Chondrocyte (in vitro differentiated cells): Measurements from ENCODE around the gene IDH3B. TPM values are rescaled to one million over a fixed set of nuclear protein-coding genes. Genes with fewer than 3 reads are reported as not detected.
"Not testable (repeated sequence)": the region's sequence is repeated elsewhere in the genome, so short reads cannot be mapped to it uniquely, and the experiment has no call there.

ENCODE experiments used
- DNase-seq: peaks from one replicate; pipeline ENCODE4 v3.0.0; 2021; ENCODE audit warnings: mixed read lengths, low spot score
- H3K27ac Mint-ChIP-seq: one replicate; pipeline ENCODE4 v1.8.0; 2021; ENCODE audit warnings: mild to moderate bottlenecking, moderate library complexity, mixed read lengths; ENCODE audit not compliant: unreplicated experiment
- H3K27me3 Mint-ChIP-seq: 2 replicates; pipeline ENCODE4 v1.8.0; 2021; ENCODE audit warnings: low read depth, mixed read lengths
- H3K36me3 Mint-ChIP-seq: 2 replicates; pipeline ENCODE4 v1.8.0; 2021; ENCODE audit warnings: low read depth, mixed read lengths
- H3K4me1 Mint-ChIP-seq: 2 replicates; pipeline ENCODE4 v1.8.0; 2021; ENCODE audit warnings: low read depth, mild to moderate bottlenecking, mixed read lengths
- H3K4me3 Mint-ChIP-seq: one replicate; pipeline ENCODE4 v1.8.0; 2021; ENCODE audit warnings: mild to moderate bottlenecking, moderate library complexity, mixed read lengths; ENCODE audit not compliant: unreplicated experiment
- H3K9me3 Mint-ChIP-seq: 2 replicates; pipeline ENCODE4 v1.8.0; 2021; ENCODE audit warnings: low read depth, mixed read lengths
- CTCF ChIP-seq: fragments of 200-600 bp; sonication (generic); IDR thresholded peaks from 2 replicates; pipeline ENCODE4 v1.5.0; 2021; ENCODE audit warnings: antibody characterized with exemption, mild to moderate bottlenecking, moderate library complexity
- total RNA-seq: library from RNA; stranded (reverse); gene quantifications from 3 replicates; pipeline ENCODE4 v1.2.1, GENCODE V29; 2021

The IDH3B gene
- total RNA-seq, 1 donor from 2014 or later, result 57.1 TPM

DNA sequence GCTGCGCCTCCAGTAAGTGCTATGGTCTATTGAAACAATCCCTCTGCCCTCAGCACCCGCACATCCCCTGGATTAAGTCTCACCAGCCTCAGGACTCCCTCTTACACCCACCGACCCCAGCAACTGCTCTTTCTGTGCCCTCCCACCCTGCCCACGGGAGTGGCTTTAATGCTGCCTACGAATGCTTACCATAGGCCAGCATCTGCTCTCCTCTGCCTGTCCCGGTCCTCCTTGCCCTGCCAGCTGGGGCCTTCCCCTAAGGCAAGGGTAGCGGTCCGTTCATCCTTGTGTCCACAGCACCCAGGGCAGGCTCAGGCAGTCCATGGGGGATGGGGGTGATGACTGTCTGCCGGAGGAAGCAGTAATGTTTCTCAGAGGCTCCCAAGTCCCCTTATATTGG, 32.6 kb upstream of the IDH3B start:
- no peak for TF ChIP-seq CTCF
- Mint-ChIP-seq H3K9me3 (no peaks in the 10 kb centered on the region), H3K36me3 (peaks cover 3% of the 10 kb centered on the region), H3K27me3 (peaks cover 49% of the 10 kb centered on the region), H3K4me1 (peaks cover 9% of the 10 kb centered on the region), H3K4me3 (no peak overlapping the region), H3K27ac (no peak overlapping the region)
- DNase-seq, result peak; percentile 61

GRCh38 chr20:2695984-2696525, 32.0 kb upstream of the IDH3B start:
- H3K27me3 Mint-ChIP-seq, result peaks cover 45% of the 10 kb centered on the region
- not testable (repeated sequence) for H3K9me3 Mint-ChIP-seq, H3K27ac Mint-ChIP-seq, H3K4me3 Mint-ChIP-seq, H3K4me1 Mint-ChIP-seq, H3K36me3 Mint-ChIP-seq
- DNase-seq, result peak; percentile 37

GRCh38 chr20:2695206-2695983, 31.4 kb upstream of the IDH3B start:
- peak; percentile 66 for DNase-seq
- peaks cover 9% of the 10 kb centered on the region for H3K4me1 Mint-ChIP-seq
- peaks cover 40% of the 10 kb centered on the region for H3K27me3 Mint-ChIP-seq
- no peak overlapping the region for H3K4me3 Mint-ChIP-seq
- no peak overlapping the region for H3K27ac Mint-ChIP-seq
- TF ChIP-seq CTCF, result no peak
- H3K36me3 Mint-ChIP-seq, result peaks cover 2% of the 10 kb centered on the region
- H3K9me3 Mint-ChIP-seq, result no peaks in the 10 kb centered on the region

DNA sequence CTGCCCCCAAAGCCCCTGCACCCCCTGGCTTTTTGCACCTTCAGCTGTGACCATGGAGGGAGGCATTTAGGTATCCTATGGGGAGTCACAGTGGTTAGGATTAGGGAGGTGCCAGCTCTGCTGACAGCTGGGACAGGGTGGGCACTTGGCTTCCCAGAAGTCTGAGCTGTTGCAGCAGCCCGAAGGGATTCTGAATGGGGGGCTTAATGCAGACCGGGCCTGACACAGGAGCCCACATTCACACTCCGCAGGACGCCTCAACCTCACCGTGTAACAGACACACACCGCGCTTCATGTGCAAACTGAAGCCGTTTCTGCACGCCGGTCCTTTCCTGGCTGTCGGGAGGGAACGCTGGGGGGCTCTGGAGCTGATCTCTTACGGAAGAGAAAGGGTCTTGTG, 30.5 kb upstream of the IDH3B start:
- no peak overlapping the region for H3K4me3 Mint-ChIP-seq
- no peak for TF ChIP-seq CTCF
- peak; percentile 66 for DNase-seq
- no peak overlapping the region for H3K27ac Mint-ChIP-seq
- H3K36me3 Mint-ChIP-seq, result no peaks in the 10 kb centered on the region
- H3K27me3 Mint-ChIP-seq, result peaks cover 33% of the 10 kb centered on the region
- H3K4me1 Mint-ChIP-seq, result peaks cover 9% of the 10 kb centered on the region
- H3K9me3 Mint-ChIP-seq, result no peaks in the 10 kb centered on the region

DNA sequence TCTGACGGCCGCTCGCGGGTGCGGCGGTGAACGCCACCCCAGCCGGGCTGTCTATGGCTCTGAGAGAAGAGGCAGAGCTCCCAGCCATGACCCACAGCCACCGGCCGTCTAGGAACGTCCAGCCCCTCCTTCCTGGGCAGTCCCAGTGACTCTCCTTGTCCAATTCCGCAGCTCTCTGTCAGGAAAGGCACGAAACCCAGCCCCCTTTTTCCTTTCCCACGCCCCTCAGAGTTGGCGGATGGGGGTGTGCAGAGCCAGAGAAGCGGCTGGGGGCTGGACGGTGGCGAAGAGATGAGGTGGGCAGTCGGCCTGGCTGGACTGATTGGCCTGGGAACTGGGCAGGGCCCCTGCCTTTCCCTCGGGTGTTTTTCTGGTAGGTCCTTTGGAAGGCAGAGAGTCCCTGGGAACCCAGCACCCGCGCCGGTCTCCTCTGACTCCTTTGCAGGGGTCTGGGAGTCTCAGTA, 30.0 kb upstream of the IDH3B start:
- Mint-ChIP-seq H3K4me1 (peaks cover 9% of the 10 kb centered on the region), H3K4me3 (no peak overlapping the region), H3K27me3 (peaks cover 31% of the 10 kb centered on the region), H3K9me3 (no peaks in the 10 kb centered on the region), H3K27ac (no peak overlapping the region), H3K36me3 (no peaks in the 10 kb centered on the region)
- DNase-seq, result peak; percentile 72
- no peak for TF ChIP-seq CTCF
